ENCODE results near the gene VWA2. TPM values are rescaled to one million over a fixed set of nuclear protein-coding genes. Genes with fewer than 3 reads are reported as not detected.

Gene VWA2
- total RNA-seq, 2 donors from 2014 or later, result not detected

DNA sequence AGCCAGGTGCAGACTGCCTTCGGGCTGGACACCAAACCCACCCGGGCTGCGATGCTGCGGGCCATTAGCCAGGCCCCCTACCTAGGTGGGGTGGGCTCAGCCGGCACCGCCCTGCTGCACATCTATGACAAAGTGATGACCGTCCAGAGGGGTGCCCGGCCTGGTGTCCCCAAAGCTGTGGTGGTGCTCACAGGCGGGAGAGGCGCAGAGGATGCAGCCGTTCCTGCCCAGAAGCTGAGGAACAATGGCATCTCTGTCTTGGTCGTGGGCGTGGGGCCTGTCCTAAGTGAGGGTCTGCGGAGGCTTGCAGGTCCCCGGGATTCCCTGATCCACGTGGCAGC, 50.0 kb downstream of the VWA2 start:
- intact Hi-C loops (cut with DNase I), result no loop called here

DNA sequence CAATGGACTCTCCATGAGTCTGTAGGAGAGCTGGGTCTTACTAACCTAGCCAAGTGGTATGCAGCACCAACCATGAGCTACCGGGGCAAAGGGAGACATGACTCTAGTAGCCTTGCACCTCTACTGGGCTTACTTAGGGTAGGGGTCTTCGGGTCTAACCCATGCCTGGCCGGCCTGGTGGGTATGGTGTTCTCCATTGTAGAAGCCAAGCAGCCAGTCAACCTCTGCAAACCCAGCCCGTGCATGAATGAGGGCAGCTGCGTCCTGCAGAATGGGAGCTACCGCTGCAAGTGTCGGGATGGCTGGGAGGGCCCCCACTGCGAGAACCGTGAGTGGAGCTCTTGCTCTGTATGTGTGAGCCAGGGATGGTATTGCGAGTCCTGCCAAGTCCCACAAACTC, 51.0 kb downstream of the VWA2 start:
- intact Hi-C loops (cut with DNase I), result no loop called here
- peak; percentile 76 for DNase-seq (ENCODE audit: low spot score)

More for the DNA sequence above, 50.0 kb downstream of the VWA2 start:
- peak; percentile 64 for DNase-seq (ENCODE audit: low spot score)

DNA sequence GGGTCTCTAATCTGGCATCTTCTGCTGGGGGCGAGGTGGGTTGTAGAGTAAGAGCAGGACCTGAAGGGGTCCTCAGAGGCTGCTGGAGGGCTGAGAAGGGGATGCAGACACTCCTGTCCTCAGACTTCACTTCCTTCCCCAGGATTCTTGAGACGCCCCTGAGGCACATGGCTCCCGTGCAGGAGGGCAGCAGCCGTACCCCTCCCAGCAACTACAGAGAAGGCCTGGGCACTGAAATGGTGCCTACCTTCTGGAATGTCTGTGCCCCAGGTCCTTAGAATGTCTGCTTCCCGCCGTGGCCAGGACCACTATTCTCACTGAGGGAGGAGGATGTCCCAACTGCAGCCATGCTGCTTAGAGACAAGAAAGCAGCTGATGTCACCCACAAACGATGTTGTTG, 52.0 kb downstream of the VWA2 start:
- intact Hi-C loops (cut with DNase I), result no loop called here

DNA sequence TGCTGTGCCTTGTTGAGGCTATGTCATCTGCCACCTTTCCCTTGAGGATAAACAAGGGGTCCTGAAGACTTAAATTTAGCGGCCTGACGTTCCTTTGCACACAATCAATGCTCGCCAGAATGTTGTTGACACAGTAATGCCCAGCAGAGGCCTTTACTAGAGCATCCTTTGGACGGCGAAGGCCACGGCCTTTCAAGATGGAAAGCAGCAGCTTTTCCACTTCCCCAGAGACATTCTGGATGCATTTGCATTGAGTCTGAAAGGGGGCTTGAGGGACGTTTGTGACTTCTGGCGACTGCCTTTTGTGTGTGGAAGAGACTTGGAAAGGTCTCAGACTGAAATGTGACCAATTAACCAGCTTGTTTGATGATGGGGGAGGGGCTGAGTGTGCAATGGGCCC, 52.5 kb downstream of the VWA2 start:
- peak; percentile 52 for DNase-seq (ENCODE audit: low spot score)
- intact Hi-C loops (cut with DNase I), result no loop called here

More for the DNA sequence above, 52.0 kb downstream of the VWA2 start:
- DNase-seq (ENCODE audit: low spot score), result peak; percentile 9

DNA sequence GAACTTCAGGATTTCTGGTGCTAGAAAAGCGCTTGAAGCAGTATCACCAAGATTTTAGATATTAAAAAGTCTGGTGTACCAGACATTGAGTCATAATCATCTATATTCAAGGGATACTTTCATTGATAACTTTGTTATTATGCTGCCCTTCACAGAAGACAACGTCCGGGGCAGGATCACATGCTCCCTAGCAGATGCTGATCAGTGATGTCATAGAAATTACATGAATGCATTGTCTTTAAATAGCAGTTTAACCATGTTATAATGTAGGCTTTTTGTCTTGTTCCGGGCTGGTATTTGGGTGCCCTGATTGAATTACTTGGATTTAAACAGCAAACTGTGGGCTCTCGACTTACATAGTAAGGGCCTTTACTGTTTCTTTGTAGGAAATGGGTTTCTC, 54.0 kb downstream of the VWA2 start:
- intact Hi-C loops (cut with DNase I), result no loop called here
- no peak for DNase-seq (ENCODE audit: low spot score)

DNA sequence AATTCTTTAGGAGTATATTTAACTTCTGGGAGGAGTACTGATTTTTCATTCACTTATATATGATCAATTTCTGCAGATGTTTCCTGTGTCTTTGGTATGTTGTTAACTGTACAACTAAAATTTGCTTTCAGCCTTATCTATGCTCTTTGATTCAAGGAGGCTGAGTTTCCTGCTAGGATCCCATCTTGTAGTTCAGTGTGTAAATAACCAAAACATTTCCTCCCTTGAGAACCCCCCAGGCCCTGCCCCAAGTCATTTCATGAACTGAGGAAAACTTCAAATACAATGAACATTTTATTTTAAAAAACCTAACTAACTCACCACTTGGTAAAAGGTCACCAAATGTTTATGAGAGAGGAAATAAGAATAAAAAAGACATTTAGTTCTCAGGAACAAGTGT, 55.5 kb downstream of the VWA2 start:
- no peak for DNase-seq (ENCODE audit: low spot score)
- intact Hi-C loops (cut with DNase I), result no loop called here

DNA sequence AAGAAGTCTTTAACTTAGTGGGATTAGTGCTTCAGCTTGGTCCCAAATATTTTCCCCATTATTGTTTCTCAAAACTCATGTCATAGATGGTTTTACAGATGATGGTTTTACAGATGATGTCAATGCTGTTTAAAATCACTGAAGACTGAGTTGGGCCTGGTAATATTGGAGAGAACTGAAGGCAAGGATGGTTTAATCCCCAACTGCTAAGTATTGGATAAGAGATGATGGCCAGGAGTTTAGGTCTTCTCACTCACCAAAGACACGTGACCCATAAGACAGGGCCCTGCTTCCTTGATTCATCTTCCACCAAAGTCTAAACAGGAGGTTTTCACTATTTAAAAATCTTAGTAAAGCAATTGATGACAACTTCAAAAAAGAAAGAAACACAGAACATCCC, 56.3 kb downstream of the VWA2 start:
- intact Hi-C loops (cut with DNase I), result no loop called here
- DNase-seq (ENCODE audit: low spot score), result no peak

DNA sequence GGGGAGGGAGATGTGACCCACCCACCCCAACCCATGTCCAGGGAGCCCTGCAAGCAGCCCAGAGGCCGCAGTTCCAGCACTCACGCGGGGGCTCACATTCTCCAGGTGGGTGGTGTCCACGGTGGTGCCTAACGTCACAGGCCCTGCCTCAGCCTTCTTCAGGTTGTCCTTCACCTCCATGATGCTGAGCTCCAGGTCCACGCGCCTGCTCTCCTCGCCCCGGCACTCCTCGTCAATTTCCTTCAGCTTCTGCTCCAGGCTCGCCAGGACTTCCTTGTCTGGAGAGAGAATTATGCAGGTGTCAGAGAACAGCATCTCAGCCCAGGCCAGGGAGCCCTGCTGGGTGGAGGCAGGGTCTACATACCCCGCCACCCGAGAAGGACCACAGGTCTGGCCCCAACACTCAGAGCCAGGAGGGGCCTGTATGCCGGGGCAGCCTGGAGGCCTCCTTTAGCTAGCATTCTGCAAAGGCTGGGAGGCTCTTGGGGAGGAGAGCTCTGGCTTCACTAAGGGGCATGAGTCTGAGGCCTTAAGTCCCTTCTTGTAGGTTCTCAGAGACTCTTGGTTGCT, 58.2 kb downstream of the VWA2 start:
- intact Hi-C loops (cut with DNase I), result no loop called here
- peak; percentile 59 for DNase-seq (ENCODE audit: low spot score)

DNA sequence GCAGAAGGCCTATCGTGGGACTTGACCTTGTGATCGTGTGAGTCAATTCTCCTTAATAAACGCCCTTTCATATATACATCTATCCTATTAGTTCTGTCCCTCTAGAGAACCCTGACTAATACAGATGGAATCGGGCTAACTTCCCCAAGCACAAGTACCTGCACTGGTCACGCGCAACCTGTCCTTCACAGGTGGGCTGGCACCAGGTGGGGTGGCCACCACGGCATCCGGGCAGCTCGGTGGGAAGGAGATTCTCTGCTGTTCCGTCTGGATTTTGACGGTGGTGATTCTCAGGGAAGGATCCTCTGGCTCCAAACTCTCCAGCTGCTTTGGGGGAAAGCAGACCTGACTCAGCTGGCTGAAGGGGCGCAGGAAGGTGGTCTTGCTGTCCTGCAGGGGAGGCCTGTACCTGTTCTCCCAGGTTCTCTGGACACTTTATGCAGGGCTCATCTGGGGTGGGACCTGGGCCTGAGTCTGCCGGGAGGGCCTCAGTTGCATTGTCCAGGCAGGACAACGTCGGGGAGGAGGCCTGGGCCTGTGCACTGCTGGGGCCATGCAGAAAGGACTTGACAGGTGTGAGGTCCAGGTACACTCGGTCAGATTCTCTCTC, 61.1 kb downstream of the VWA2 start:
- intact Hi-C loops (cut with DNase I), result loop anchor here (10.0 kb wide), 1 partner anchor 135 kb away; no protein-coding TSS in a partner anchor
- peak; percentile 44 for DNase-seq (ENCODE audit: low spot score)

DNA sequence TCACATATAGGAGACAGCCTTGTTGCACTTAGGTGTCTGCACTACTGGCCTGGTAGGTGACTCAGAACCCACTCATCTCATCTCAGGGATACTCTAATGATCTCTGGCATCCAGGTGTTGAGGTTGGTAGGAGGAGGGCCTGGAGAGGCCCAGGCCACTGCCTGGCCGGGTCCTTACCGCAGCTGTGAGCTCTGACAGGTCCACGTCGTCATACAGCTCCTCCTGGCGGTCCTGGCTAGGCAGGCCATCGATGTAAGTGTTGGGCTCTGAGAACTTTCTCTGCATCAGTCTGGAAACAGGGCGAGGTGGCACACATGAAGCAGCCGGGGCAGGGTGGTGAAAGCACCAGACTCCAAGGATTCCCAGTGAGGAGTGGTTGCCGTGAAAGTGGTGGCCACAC, 62.1 kb downstream of the VWA2 start:
- DNase-seq (ENCODE audit: low spot score), result peak; percentile 11
- intact Hi-C loops (cut with DNase I), result loop anchor here (10.0 kb wide), 1 partner anchor 134 kb away; no protein-coding TSS in a partner anchor

DNA sequence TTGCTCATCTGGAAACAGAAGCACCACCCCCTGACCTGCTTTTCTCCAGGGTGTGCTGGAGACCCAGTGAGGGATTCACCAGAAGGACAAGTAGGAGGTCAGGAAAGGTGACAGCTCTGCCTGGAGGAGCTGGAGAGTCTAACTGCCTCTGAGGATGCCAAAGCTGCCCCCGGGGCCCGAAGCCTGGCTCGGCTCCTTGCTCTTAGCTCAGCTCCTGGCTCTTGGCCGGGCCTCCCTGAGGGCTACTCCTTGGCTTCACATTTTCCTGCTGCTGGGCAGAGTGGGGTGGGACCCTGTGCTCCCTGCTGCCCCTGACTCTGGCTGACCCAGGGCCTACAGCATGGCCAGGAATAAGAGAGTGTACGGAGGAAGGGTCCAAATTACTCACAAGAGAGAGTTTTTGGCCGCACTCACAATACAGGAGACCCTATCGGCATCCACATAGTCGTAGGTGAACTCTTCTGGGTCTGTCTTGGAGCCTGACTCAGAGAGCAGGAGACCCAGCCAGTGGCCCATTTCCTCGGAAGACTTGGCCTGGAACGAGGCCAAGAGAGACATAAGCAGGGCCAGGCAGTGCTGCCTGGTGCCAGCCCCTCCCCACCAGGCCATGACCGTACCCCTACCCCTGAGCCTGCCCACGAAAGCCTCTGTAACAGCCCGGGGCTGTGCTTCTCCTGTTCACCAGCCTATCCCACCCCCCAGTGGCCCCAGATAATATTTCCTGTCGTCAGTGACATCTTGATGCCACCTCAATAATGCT, 63.1 kb downstream of the VWA2 start:
- peak; percentile 76 for DNase-seq (ENCODE audit: low spot score)
- intact Hi-C loops (cut with DNase I), result loop anchor here (10.0 kb wide), 1 partner anchor 133 kb away; no protein-coding TSS in a partner anchor

DNA sequence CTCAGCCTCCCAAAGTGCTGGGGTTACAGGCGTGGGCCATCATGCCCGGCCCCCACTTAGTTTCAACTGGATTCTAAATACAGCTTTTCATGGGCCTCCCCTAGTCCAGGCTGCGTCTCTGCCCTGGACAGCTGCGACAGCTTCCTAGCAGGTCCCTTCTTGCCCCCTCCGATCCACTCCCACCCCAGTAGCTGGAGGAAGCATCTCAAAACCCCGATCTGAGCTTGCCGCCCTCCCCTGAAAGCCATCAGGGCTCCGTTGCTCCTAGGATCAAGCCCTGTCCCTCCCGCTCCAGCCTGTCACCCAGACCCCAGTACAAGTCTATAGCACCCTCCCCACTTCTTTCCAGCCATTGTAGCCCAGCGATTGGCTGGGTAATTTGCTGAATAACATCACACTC, 64.5 kb downstream of the VWA2 start:
- intact Hi-C loops (cut with DNase I), result loop anchor here (10.0 kb wide), 1 partner anchor 131 kb away; no protein-coding TSS in a partner anchor
- peak; percentile 54 for DNase-seq (ENCODE audit: low spot score)

DNA sequence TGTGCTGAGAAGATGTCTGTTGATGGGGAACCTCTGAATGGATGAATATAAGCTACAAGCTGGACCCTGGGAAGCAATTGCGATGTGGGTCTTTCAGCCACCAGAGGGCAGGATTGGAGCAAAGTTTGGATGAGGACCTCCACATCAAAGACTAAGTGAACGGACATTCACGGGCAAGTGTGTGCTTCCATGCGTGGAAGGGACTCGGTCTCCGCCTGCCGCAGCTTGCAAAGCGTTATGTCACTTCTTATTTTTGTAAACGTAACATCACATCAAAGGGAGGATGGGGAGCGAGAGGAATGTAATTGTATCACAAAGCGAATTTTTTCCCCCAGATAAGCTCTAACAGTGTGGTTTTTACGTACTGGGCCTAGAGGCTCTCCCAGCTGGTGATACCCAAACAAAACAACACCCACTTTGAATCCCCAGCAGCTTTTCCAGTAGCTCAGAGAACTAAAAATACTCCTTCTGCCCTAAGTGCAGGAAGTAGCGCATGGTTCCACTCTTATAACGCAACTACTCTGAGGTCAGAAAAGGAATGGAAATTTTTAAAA, 65.0 kb downstream of the VWA2 start:
- intact Hi-C loops (cut with DNase I), result loop anchor here (10.0 kb wide), 1 partner anchor 131 kb away; no protein-coding TSS in a partner anchor
- peak; percentile 89 for DNase-seq (ENCODE audit: low spot score)

DNA sequence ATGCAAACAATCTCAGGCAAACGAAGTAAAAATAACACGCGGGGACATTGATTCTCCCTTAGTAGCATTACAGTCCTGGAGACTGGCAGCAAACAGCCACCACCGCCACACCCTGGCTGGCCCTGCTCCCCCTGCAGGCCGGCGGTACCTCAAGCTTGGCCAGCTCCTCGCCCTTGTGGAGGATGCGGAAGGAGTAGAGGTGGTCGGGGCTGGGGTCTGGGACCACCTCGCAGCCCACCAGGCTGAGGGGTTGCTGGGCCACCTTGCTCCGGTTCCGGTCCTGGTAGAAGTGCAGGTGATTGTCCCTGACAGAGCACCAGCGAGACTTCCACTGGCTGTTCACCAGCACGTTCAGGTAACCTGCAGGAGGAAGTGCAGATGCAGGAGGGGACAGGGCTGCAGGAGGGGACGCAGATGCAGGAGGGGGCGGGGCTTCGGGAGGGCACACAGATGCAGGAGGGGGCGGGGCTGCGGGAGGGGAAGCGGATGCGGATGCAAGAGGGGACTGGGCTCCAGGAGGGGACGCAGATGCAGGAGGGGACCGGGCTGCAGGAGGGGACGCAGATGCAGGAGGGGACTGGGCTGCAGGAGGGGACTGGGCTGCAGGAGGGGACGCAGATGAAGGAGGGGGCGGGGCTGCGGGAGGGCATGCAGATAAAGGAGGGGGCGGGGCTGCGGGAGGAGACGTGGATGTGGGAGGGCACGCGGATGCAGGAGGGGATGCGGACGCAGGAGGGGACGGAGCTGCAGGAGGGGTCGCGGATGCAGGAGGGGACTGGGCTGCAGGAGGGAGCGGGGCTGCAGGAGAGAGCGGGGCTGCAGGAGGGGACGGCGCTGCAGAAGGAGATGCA, 65.7 kb downstream of the VWA2 start:
- peak; percentile 81 for DNase-seq (ENCODE audit: low spot score)
- intact Hi-C loops (cut with DNase I), result loop anchor here (10.0 kb wide), 1 partner anchor 130 kb away; no protein-coding TSS in a partner anchor

DNA sequence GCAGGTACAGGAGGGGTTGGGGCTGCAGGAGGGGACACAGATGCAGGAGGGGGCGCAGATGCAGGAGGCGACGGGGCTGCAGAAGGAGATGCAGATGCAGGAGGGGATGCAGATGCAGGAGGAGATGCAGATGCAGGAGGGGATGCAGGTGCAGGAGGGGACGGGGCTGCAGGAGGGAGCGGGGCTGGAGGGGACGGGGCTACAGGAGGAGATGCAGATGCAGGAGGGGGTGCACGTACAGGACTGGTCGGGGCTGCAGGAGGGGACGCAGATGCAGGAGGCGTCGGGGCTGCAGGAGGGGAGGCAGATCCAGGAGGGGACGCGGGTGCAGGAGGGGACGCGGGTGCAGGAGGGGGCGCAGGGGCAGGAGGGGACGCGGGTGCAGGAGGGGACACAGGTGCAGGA, 66.5 kb downstream of the VWA2 start:
- intact Hi-C loops (cut with DNase I), result loop anchor here (10.0 kb wide), 1 partner anchor 129 kb away; no protein-coding TSS in a partner anchor
- peak; percentile 46 for DNase-seq (ENCODE audit: low spot score)

DNA sequence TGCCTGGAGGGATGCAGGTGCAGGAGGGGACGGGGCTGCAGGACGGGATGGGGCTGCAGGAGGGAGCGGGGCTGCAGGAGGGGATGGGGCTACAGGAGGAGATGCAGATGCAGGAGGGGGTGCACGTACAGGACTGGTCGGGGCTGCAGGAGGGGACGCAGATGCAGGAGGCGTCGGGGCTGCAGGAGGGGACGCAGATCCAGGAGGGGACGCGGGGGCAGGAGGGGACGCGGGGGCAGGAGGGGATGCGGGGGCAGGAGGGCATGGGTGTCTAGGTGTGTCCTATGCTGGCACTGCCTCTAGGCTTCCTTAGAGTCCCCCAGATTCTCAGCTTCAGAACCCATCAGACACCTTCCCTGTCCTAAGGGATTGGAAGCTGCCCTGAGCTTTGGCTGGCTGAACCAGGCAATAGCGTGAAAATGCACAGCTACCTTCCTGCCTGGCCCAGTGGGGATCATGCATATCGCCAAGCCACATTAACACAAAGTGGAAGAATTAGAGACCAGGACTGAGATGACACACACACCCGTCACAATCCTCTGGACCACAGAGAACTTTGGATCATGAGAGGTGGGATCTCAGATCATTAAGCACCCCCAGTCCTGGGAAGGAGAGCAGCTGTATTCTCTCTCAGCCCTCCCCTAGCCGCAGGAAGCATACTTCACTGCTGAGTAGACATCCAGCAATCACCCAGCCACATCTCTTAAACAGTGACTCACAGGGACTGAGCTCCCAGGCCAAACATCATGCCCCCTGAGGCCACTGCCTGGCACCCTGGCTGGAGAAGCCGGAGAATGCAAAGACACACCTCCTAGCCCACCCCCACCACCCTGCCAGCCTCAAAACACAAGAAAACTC, 67.3 kb downstream of the VWA2 start:
- intact Hi-C loops (cut with DNase I), result loop anchor here (10.0 kb wide), 1 partner anchor 128 kb away; no protein-coding TSS in a partner anchor
- DNase-seq (ENCODE audit: low spot score), result peak; percentile 32

DNA sequence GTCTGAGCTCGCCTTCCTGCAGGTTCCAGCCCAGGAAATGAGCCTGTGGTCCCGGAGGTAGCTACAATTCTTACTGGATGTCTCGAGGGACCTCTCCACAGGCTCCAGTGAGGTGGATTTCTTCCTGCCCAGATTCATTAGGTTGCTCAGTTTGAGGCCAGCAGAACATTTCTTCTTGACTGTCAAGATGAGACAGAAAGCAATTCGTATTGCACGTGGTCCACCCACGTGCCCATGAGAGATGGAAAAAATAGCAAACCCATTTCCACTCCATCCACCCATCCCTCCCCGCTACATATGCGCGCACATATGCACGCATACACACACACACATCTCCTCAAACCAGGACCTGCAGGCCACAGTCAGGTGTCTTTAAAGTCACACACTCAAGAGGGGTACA, 68.7 kb downstream of the VWA2 start:
- peak; percentile 46 for DNase-seq (ENCODE audit: low spot score)
- intact Hi-C loops (cut with DNase I), result loop anchor here (10.0 kb wide), 1 partner anchor 127 kb away; no protein-coding TSS in a partner anchor
